Thoracic aorta (tissue), 2 donors: ENCODE data around the gene ZIC1. TPM values are rescaled to one million over a fixed set of nuclear protein-coding genes. Genes with fewer than 3 reads are reported as not detected.

Experiments used
- ATAC-seq: fragments of 150-250 bp; one replicate; pipeline ENCODE4 v1.8.0; 2017; ENCODE audit warnings: low read depth; ENCODE audit not compliant: insufficient number of reproducible peaks, low FRiP score
- DNase-seq: peaks from one replicate; pipeline ENCODE4 v3.0.0-alpha.2; 2020; ENCODE audit warnings: low spot score
- H3K27ac ChIP-seq, 2 donors: fragments of 200-600 bp; sonication (generic); 1 replicate in 1 of 2; 2 replicates in 1 of 2; pipeline ENCODE4 v1.5.1; 2016; ENCODE audit warnings: mild to moderate bottlenecking in 2 of 2, moderate library complexity in 2 of 2
- H3K27me3 ChIP-seq: fragments of 200-600 bp; sonication (generic); replicated peaks from 2 replicates; pipeline ENCODE4 v1.6.0; 2016; ENCODE audit warnings: mild to moderate bottlenecking; ENCODE audit not compliant: insufficient read depth
- H3K36me3 ChIP-seq: fragments of 200-600 bp; sonication (generic); one replicate; pipeline ENCODE4 v1.5.1; 2016
- H3K4me1 ChIP-seq, 2 donors: fragments of 200-600 bp; sonication (generic); 1 replicate in 1 of 2; 2 replicates in 1 of 2; pipeline versions ENCODE4 v1.5.1 to v1.6.0; 2016; ENCODE audit warnings: low read depth in 2 of 2, mild to moderate bottlenecking in 1 of 2; ENCODE audit not compliant: control insufficient read depth in 1 of 2
- H3K4me3 ChIP-seq: fragments of 200-600 bp; sonication (generic); 2 replicates; pipeline ENCODE4 v1.5.1; 2016; ENCODE audit warnings: mild to moderate bottlenecking
- H3K9me3 ChIP-seq: fragments of 200-600 bp; sonication (generic); 2 replicates; pipeline ENCODE4 v1.5.1; 2016
- CTCF ChIP-seq: fragments of 200-600 bp; sonication (generic); IDR thresholded peaks from one replicate; pipeline ENCODE4 v1.5.1; 2019; ENCODE audit warnings: antibody characterized with exemption
- total RNA-seq, 2 donors: library from RNA; depleted of rRNA; stranded (reverse); fragments of >200 nt; gene quantifications; one replicate each; pipeline versions ENCODE4 v1.1.0 to v1.2.3, GENCODE V29; 2016

Gene ZIC1
- total RNA-seq, 2 donors from 2014 or later: 0.07 TPM; not detected in 1

GRCh38 chr3:147380977-147381376 lies 28.2 kb upstream of the ZIC1 start:
- DNase-seq (no peak), ATAC-seq (no peak)
- no peak overlapping the region for H3K27ac ChIP-seq
- no peak for TF ChIP-seq CTCF
- no peaks in the 10 kb centered on the region for H3K9me3 ChIP-seq
- H3K4me1 ChIP-seq: no peaks in the 10 kb centered on the region
- no peak overlapping the region for H3K4me3 ChIP-seq
- H3K27me3 ChIP-seq: peaks cover 10% of the 10 kb centered on the region
- H3K36me3 ChIP-seq: no peaks in the 10 kb centered on the region

DNA sequence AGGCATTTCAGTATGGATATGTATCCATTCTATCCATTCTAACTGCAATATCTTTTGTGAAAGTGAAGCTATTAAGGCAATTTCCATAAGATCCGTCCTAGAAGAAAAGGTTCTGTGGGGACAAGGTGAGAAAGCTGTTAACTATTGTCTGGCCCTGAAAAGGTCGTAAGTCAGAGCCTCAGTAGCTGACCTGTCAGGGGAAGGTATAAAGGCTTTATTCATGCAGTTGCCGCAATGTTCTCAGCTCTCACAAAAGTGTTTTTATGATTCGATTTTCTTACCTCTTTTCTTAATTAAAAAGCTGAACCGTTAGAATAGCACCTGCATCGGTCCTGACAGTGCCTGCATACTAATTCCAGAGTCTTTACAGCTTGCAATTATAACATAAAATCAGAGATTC lies 27.6 kb upstream of the ZIC1 start:
- H3K27ac ChIP-seq: no peak overlapping the region
- no peak for DNase-seq
- H3K27me3 ChIP-seq: peaks cover 10% of the 10 kb centered on the region
- no peaks in the 10 kb centered on the region for H3K36me3 ChIP-seq
- H3K4me1 ChIP-seq: no peaks in the 10 kb centered on the region
- no peak for ATAC-seq
- no peak for TF ChIP-seq CTCF
- no peaks in the 10 kb centered on the region for H3K9me3 ChIP-seq
- no peak overlapping the region for H3K4me3 ChIP-seq

GRCh38 chr3:147383617-147384016 lies 25.5 kb upstream of the ZIC1 start:
- ATAC-seq: no peak
- Histone ChIP-seq H3K4me1 (no peaks in the 10 kb centered on the region), H3K27ac (no peak overlapping the region), H3K9me3 (no peaks in the 10 kb centered on the region), H3K4me3 (no peak overlapping the region), H3K27me3 (no peaks in the 10 kb centered on the region), H3K36me3 (no peaks in the 10 kb centered on the region)
- TF ChIP-seq CTCF: no peak
- DNase-seq: no peak

GRCh38 chr3:147384210-147385058 lies 24.7 kb upstream of the ZIC1 start:
- no peak for DNase-seq
- Histone ChIP-seq H3K4me1 (no peaks in the 10 kb centered on the region), H3K9me3 (no peaks in the 10 kb centered on the region), H3K27me3 (no peaks in the 10 kb centered on the region), H3K4me3 (no peak overlapping the region), H3K36me3 (no peaks in the 10 kb centered on the region), H3K27ac (no peak overlapping the region)
- ATAC-seq: no peak
- no peak for TF ChIP-seq CTCF

- ATAC-seq: no peak
- Histone ChIP-seq H3K36me3 (no peaks in the 10 kb centered on the region), H3K4me3 (no peak overlapping the region), H3K9me3 (no peaks in the 10 kb centered on the region), H3K4me1 (no peaks in the 10 kb centered on the region), H3K27me3 (peaks cover under 1% of the 10 kb centered on the region), H3K27ac (no peak overlapping the region)
- no peak for TF ChIP-seq CTCF
- no peak for DNase-seq
Observed at GRCh38 chr3:147385059-147386012, 23.8 kb upstream of the ZIC1 start.
